B cell (primary cell): ENCODE data around the gene SRSF2. TPM values are rescaled to one million over a fixed set of nuclear protein-coding genes. Genes with fewer than 3 reads are reported as not detected.

Source experiments
- ATAC-seq: fragments of 200-7000 bp; cut with Tn5 transposase; one replicate; pipeline ENCODE4 v1.10.0; 2021; ENCODE audit warnings: low read depth, mild to moderate bottlenecking, moderate number of reproducible peaks, moderate library complexity
- CTCF ChIA-PET: fragments of 350-600 bp; sonication (Branson Sonifier 250); formaldehyde crosslinking; loops from one replicate; lab custom pipeline; 2021; ENCODE audit warnings: antibody characterized with exemption, inconsistent platforms; lab: Charles Lee
- POLR2A ChIA-PET: fragments of 350-600 bp; sonication (Branson Sonifier 250); formaldehyde crosslinking; loops from one replicate; lab custom pipeline; 2021; ENCODE audit warnings: antibody characterized with exemption; lab: Charles Lee
- DNase-seq: peaks from one replicate; pipeline ENCODE4 v3.0.0; 2013
- H2AFZ ChIP-seq: 2 replicates; pipeline ENCODE4 v1.6.1; 2012; ENCODE audit warnings: mild to moderate bottlenecking, low read depth, low read length; ENCODE audit not compliant: insufficient read depth, poor library complexity, severe bottlenecking
- H3K27ac ChIP-seq, 2 donors: 1 replicate in 1 of 2; 2 replicates in 1 of 2; pipeline ENCODE4 v1.5.1; 2012 to 2013; ENCODE audit warnings: low read length in 2 of 2, mild to moderate bottlenecking in 2 of 2, moderate library complexity in 1 of 2
- H3K27me3 ChIP-seq, 4 experiments: fragments of 200-600 bp in 1 of 4; sonication (generic) in 1 of 4; replicated peaks in 1 of 4; 1 replicate in 2 of 4; 2 replicates in 2 of 4; pipeline versions ENCODE4 v1.6.1 to v1.7.0; 2013 to 2016; ENCODE audit warnings: low read length in 3 of 4, mild to moderate bottlenecking in 2 of 4, mixed read lengths in 1 of 4, moderate library complexity in 1 of 4; ENCODE audit not compliant: insufficient read depth in 4 of 4, control insufficient read depth in 3 of 4; ENCODE audit errors: control extremely low read depth in 1 of 4
- H3K36me3 ChIP-seq, 2 experiments: replicated peaks in 1 of 2; 1 replicate in 1 of 2; 2 replicates in 1 of 2; pipeline versions ENCODE4 v1.6.1 to v1.7.1; 2013; ENCODE audit warnings: low read length in 1 of 2; ENCODE audit not compliant: insufficient read depth in 2 of 2, control insufficient read depth in 1 of 2; ENCODE audit errors: control extremely low read depth in 1 of 2, extremely low read depth in 1 of 2
- H3K4me1 ChIP-seq, 2 donors: fragments of 200-600 bp in 1 of 2; sonication (generic) in 1 of 2; 1 replicate in 1 of 2; 2 replicates in 1 of 2; pipeline versions ENCODE4 v1.5.1 to v1.6.1; 2013 to 2017; ENCODE audit warnings: low read length in 2 of 2; ENCODE audit not compliant: control insufficient read depth in 2 of 2, insufficient read depth in 2 of 2
- H3K4me2 ChIP-seq: replicated peaks from 2 replicates; pipeline ENCODE3; 2012; ENCODE audit warnings: mild to moderate bottlenecking, low read depth, low read length; ENCODE audit not compliant: poor library complexity, severe bottlenecking
- H3K4me3 ChIP-seq, 5 experiments: fragments of 200-600 bp in 1 of 5; sonication (generic) in 1 of 5; 1 replicate in 3 of 5; 2 replicates in 2 of 5; pipeline versions ENCODE4 v1.5.1 to v1.7.0; 2011 to 2016; ENCODE audit warnings: low read length in 4 of 5, mild to moderate bottlenecking in 4 of 5, low read depth in 2 of 5, control low read depth in 1 of 5, moderate library complexity in 1 of 5; ENCODE audit not compliant: insufficient read depth in 1 of 5; ENCODE audit errors: control extremely low read depth in 1 of 5, extremely low read depth in 1 of 5
- H3K79me2 ChIP-seq: fragments of 200-600 bp; sonication (generic); one replicate; pipeline ENCODE4 v1.6.0; 2016; ENCODE audit warnings: low read length; ENCODE audit not compliant: control insufficient read depth, insufficient read depth
- H3K9ac ChIP-seq: fragments of 200-600 bp; sonication (generic); 2 replicates; pipeline ENCODE4 v1.6.1; 2017; ENCODE audit warnings: mild to moderate bottlenecking, low read length, moderate library complexity
- H3K9me3 ChIP-seq, 3 donors: one replicate each; pipeline versions ENCODE4 v1.6.1 to v1.7.1; 2013; ENCODE audit warnings: low read length in 2 of 3; ENCODE audit not compliant: control insufficient read depth in 2 of 3, insufficient read depth in 1 of 3; ENCODE audit errors: control extremely low read depth in 1 of 3
- H4K20me1 ChIP-seq: 2 replicates; pipeline ENCODE4 v1.6.0; 2012; ENCODE audit warnings: mild to moderate bottlenecking, low read length; ENCODE audit not compliant: insufficient read depth, control insufficient read depth, poor library complexity, severe bottlenecking
- H3K27ac Mint-ChIP-seq: one replicate; pipeline ENCODE4 v1.8.0; 2021; ENCODE audit warnings: mixed read lengths
- H3K27me3 Mint-ChIP-seq: one replicate; pipeline ENCODE4 v1.8.0; 2021; ENCODE audit warnings: mixed read lengths
- H3K4me1 Mint-ChIP-seq: one replicate; pipeline ENCODE4 v1.8.0; 2021; ENCODE audit warnings: mixed read lengths
- H3K4me3 Mint-ChIP-seq: one replicate; pipeline ENCODE4 v1.8.0; 2021; ENCODE audit warnings: mixed read lengths
- H3K9me3 Mint-ChIP-seq: one replicate; pipeline ENCODE4 v1.8.0; 2022; ENCODE audit warnings: mixed read lengths; ENCODE audit not compliant: insufficient read depth
- CTCF ChIP-seq: fragments of 200-600 bp; IDR thresholded peaks from one replicate; pipeline ENCODE4 v1.8.0; 2022; ENCODE audit warnings: antibody characterized with exemption, mild to moderate bottlenecking
- EZH2 ChIP-seq: IDR thresholded peaks from 2 replicates; pipeline ENCODE4 v1.6.1; 2012; ENCODE audit warnings: borderline replicate concordance, low read depth, mild to moderate bottlenecking, moderate library complexity, low read length; ENCODE audit not compliant: insufficient read depth, poor library complexity, severe bottlenecking
- WGBS: methylation state at CpG from one replicate; pipeline ENCODE4 v1.1.5; 2013; ENCODE audit warnings: missing lambda C conversion rate; ENCODE audit not compliant: insufficient coverage; 5-methylcytosine and 5-hydroxymethylcytosine counted together
- intact Hi-C: fragments of 100-400 bp; cut with micrococcal nuclease; formaldehyde crosslinking; loops from one replicate; pipeline ENCODE4 v1.10.0; 2022
- polyA plus RNA-seq: library from polyadenylated mRNA; depleted of rRNA; stranded (reverse); fragments of >200 nt; gene quantifications from 2 replicates; pipeline ENCODE4 v1.2.3, GENCODE V29; 2012
- total RNA-seq, 2 donors: library from RNA; stranded (reverse); fragments of 120-200 nt in 1 of 2; gene quantifications; 1 replicate in 1 of 2; 2 replicates in 1 of 2; pipeline versions ENCODE4 v1.2.3 to v1.2.4, GENCODE V29; 2013 to 2022

SRSF2 gene
- total and polyA plus RNA-seq, 2 donors (not counting 1 experiment from before 2014, with no cell fraction given): 362 to 764 TPM

DNA sequence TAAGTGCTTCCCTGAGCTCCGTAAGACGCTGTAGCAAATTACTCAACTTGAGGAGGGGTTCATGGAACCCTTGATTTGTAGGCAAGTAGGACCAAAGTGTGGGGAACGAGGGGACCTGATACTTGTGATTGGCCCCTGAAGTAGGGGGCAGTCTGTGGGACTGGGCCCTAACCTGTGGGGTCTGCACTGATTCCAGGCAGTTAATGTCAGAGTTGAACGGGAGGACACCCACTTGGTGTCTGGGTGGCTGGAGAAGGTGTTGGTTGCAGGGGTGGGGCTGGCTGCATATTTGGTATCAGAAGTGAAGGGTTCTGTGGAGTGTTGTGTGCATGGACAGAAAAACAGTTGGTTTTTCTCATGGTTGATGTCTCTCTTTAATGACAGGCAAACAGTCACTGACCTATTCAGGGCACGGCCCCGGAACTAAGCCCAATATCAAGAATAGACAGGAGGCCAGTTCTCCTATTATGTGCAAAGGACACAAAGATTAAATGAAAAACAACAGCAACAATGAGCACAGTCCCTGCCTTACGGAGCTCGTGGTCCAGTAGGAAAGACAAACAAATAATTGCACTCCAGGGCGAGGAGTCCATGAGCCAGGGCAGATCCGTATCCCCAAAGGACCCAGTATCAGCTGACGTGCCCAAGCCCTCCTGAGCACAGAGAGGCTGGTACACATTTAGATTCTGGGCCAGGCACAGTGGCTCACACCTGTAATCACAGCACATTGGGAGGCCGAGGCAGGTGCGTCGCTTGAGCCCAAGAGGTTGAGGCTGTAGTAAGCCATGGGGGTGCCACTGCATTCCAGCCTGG, 45.5 kb downstream of the SRSF2 start:
- Histone ChIP-seq H3K36me3 (no peaks in the 10 kb centered on the region), H3K4me2 (no peak overlapping the region), H3K9me3 (no peaks in the 10 kb centered on the region), H3K27ac (no peak overlapping the region), H3K4me3 (no peak overlapping the region), H2AFZ (no peak overlapping the region), H3K9ac (no peak overlapping the region), H4K20me1 (no peaks in the 10 kb centered on the region), H3K79me2 (no peaks in the 10 kb centered on the region), H3K4me1 (peaks cover 1 to 4% of the 10 kb centered on the region in 2 donors), H3K27me3 (peaks cover 0 to 3% (median 0%) of the 10 kb centered on the region in 4 experiments)
- Mint-ChIP-seq H3K4me3 (no peak overlapping the region), H3K27me3 (peaks cover 4% of the 10 kb centered on the region), H3K27ac (no peak overlapping the region), H3K4me1 (peaks cover 7% of the 10 kb centered on the region), H3K9me3 (no peaks in the 10 kb centered on the region)
- CTCF ChIA-PET: no interaction called here
- TF ChIP-seq CTCF (no peak), EZH2 (no peak)
- DNase-seq: no peak
- POLR2A ChIA-PET: no interaction called here
- no peak for ATAC-seq
- 94% methylated on average over 14 of the region's 14 CpGs for WGBS
- intact Hi-C loops: no loop called here

- H3K27me3 ChIP-seq: peaks cover 0 to 5% (median 0%) of the 10 kb centered on the region in 4 experiments
- H3K4me2 ChIP-seq: no peak overlapping the region
- no peak overlapping the region for H2AFZ ChIP-seq
- no peaks in the 10 kb centered on the region for H4K20me1 ChIP-seq
- no peak overlapping the region for H3K27ac Mint-ChIP-seq
- ChIA-PET POLR2A (no interaction called here), CTCF (interaction anchor here (0.8 kb wide), 1 partner anchor 9 kb away, joined by 3 read pairs; no protein-coding TSS in a partner anchor)
- no peaks in the 10 kb centered on the region for H3K9me3 Mint-ChIP-seq
- H3K4me1 ChIP-seq: no peaks in the 10 kb centered on the region
- H3K79me2 ChIP-seq: no peaks in the 10 kb centered on the region
- H3K9ac ChIP-seq: no peak overlapping the region
- no peak overlapping the region for H3K4me3 ChIP-seq
- no peak for TF ChIP-seq EZH2
- TF ChIP-seq CTCF: no peak
- ATAC-seq (no peak), DNase-seq (no peak)
- no peaks in the 10 kb centered on the region for H3K36me3 ChIP-seq
- intact Hi-C loops: no loop called here
- no peak overlapping the region for H3K4me3 Mint-ChIP-seq
- H3K9me3 ChIP-seq: no peaks in the 10 kb centered on the region
- H3K4me1 Mint-ChIP-seq: peaks cover 2% of the 10 kb centered on the region
- H3K27me3 Mint-ChIP-seq: peaks cover 4% of the 10 kb centered on the region
- WGBS: 95% methylated on average over 12 of the region's 13 CpGs
- H3K27ac ChIP-seq: no peak overlapping the region
Observed at GRCh38 chr17:76690596-76691280, 46.4 kb downstream of the SRSF2 start.
